Measurements from ENCODE around the gene LRP4. TPM values are rescaled to one million over a fixed set of nuclear protein-coding genes. Genes with fewer than 3 reads are reported as not detected.

LRP4 gene
- total and polyA plus RNA-seq, 2 of the 13 experiments (the other 11 are each of a cell fraction or from before 2014, with no cell fraction given): 4.7 to 13.3 TPM

DNA sequence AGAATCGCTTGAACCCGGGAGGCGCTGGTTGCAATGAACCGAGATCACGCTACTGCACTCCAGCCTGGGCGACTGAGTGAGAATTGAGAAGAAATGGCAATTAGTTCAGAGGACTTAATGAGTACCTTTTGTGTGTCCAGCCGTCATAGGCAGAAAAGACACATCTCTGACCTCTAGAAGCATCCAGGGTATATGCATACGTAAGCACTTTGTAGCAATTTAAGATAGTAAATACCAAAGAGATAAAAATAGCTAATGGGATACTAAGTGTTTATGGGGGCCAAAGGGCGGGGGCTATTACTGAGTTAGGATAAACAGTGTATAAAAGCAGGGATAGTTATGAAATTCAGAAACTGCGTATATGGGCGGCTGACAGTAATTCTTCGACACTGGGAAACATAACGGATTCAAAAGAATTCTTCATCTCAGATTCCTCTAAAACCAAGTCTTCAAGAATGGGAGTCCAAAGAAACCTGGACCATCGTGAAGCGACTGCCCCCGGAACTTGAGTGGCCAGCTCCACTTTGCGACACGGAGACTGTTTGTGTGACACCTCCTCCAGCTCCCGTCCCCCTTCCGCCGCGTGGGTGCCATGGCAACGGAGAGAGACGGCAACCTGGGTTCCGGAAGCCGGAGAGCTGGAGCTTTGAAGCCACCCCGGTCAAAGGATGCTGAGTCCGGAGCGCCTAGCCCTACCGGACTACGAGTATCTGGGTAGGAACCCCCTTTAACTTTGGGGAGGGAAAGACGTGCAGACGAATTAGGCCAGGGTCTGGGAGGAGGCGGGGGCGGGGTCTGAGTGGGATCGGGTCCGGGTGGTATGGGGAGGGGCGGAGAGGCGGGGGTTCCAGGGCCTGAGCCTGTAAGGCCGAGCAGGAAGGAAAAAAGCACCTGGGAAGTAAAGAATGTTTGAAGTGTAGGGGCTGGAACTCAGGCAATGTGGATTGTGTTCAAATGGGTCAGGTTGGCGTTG lies 18.1 kb upstream of the LRP4 start, which contains the start of gene CSTPP1 (continued):
- TF ChIP-seq, protein P1, sequence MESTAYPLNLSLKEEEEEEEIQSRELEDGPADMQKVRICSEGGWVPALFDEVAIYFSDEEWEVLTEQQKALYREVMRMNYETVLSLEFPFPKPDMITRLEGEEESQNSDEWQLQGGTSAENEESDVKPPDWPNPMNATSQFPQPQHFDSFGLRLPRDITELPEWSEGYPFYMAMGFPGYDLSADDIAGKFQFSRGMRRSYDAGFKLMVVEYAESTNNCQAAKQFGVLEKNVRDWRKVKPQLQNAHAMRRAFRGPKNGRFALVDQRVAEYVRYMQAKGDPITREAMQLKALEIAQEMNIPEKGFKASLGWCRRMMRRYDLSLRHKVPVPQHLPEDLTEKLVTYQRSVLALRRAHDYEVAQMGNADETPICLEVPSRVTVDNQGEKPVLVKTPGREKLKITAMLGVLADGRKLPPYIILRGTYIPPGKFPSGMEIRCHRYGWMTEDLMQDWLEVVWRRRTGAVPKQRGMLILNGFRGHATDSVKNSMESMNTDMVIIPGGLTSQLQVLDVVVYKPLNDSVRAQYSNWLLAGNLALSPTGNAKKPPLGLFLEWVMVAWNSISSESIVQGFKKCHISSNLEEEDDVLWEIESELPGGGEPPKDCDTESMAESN (CRISPR knock-in tag; conservative IDR thresholded peaks at IDR 0.05): peak; percentile 26; the same call in 1 of the 2 replicates
- TF ChIP-seq, protein P2, sequence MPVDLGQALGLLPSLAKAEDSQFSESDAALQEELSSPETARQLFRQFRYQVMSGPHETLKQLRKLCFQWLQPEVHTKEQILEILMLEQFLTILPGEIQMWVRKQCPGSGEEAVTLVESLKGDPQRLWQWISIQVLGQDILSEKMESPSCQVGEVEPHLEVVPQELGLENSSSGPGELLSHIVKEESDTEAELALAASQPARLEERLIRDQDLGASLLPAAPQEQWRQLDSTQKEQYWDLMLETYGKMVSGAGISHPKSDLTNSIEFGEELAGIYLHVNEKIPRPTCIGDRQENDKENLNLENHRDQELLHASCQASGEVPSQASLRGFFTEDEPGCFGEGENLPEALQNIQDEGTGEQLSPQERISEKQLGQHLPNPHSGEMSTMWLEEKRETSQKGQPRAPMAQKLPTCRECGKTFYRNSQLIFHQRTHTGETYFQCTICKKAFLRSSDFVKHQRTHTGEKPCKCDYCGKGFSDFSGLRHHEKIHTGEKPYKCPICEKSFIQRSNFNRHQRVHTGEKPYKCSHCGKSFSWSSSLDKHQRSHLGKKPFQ (CRISPR knock-in tag; IDR thresholded peaks at IDR 0.05; ENCODE audit: insufficient replicate concordance): no peak
- TF ChIP-seq MAFG (CRISPR knock-in tag; IDR thresholded peaks at IDR 0.05) (no peak), ZNF776 (CRISPR knock-in tag; IDR thresholded peaks at IDR 0.05) (no peak), JARID2 (CRISPR knock-in tag; IDR thresholded peaks at IDR 0.05; ENCODE audit: insufficient replicate concordance) (no peak), EHMT2 (IDR thresholded peaks at IDR 0.05; ENCODE audit: borderline replicate concordance, low read depth, low read length) (peak; percentile 64; the same call in 1 of the 2 replicates), ZNF564 (CRISPR knock-in tag; IDR thresholded peaks at IDR 0.05) (no peak), HOXA5 (CRISPR knock-in tag; IDR thresholded peaks at IDR 0.05) (no peak), ETV5 (CRISPR knock-in tag; IDR thresholded peaks at IDR 0.05; ENCODE audit: borderline replicate concordance) (peak; percentile 82), MXI1 (IDR thresholded peaks at IDR 0.05; ENCODE audit: borderline replicate concordance, low read depth, low read length) (peak; percentile 96), ZSCAN21 (CRISPR knock-in tag; IDR thresholded peaks at IDR 0.05; ENCODE audit: borderline replicate concordance) (no peak), CC2D1A (CRISPR knock-in tag; IDR thresholded peaks at IDR 0.05) (no peak)
- TF ChIP-seq, protein P3, sequence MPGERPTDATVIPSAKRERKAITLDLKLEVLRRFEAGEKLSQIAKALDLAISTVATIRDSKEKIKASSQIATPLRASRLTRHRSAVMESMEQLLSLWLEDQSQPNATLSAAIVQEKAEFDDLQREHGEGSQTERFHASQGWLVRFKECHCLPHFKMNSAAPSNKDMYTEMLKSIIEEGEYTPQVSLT (CRISPR knock-in tag; IDR thresholded peaks at IDR 0.05; ENCODE audit: borderline replicate concordance, low read depth): no peak
- TF ChIP-seq, protein P4, sequence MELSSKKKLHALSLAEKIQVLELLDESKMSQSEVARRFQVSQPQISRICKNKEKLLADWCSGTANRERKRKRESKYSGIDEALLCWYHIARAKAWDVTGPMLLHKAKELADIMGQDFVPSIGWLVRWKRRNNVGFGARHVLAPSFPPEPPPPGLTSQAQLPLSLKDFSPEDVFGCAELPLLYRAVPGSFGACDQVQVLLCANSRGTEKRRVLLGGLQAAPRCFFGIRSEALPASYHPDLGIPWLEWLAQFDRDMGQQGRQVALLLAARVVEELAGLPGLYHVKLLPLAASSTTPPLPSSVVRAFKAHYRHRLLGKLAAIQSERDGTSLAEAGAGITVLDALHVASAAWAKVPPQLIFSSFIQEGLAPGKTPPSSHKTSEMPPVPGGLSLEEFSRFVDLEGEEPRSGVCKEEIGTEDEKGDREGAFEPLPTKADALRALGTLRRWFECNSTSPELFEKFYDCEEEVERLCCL (CRISPR knock-in tag; IDR thresholded peaks at IDR 0.05; ENCODE audit: borderline replicate concordance): no peak
- TF ChIP-seq, protein P5, sequence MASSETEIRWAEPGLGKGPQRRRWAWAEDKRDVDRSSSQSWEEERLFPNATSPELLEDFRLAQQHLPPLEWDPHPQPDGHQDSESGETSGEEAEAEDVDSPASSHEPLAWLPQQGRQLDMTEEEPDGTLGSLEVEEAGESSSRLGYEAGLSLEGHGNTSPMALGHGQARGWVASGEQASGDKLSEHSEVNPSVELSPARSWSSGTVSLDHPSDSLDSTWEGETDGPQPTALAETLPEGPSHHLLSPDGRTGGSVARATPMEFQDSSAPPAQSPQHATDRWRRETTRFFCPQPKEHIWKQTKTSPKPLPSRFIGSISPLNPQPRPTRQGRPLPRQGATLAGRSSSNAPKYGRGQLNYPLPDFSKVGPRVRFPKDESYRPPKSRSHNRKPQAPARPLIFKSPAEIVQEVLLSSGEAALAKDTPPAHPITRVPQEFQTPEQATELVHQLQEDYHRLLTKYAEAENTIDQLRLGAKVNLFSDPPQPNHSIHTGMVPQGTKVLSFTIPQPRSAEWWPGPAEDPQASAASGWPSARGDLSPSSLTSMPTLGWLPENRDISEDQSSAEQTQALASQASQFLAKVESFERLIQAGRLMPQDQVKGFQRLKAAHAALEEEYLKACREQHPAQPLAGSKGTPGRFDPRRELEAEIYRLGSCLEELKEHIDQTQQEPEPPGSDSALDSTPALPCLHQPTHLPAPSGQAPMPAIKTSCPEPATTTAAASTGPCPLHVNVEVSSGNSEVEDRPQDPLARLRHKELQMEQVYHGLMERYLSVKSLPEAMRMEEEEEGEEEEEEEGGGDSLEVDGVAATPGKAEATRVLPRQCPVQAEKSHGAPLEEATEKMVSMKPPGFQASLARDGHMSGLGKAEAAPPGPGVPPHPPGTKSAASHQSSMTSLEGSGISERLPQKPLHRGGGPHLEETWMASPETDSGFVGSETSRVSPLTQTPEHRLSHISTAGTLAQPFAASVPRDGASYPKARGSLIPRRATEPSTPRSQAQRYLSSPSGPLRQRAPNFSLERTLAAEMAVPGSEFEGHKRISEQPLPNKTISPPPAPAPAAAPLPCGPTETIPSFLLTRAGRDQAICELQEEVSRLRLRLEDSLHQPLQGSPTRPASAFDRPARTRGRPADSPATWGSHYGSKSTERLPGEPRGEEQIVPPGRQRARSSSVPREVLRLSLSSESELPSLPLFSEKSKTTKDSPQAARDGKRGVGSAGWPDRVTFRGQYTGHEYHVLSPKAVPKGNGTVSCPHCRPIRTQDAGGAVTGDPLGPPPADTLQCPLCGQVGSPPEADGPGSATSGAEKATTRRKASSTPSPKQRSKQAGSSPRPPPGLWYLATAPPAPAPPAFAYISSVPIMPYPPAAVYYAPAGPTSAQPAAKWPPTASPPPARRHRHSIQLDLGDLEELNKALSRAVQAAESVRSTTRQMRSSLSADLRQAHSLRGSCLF (CRISPR knock-in tag; IDR thresholded peaks at IDR 0.05; ENCODE audit: borderline replicate concordance): no peak

Data from HepG2 (cell line).